Panc1 (cell line): ENCODE data around the gene ZNF329. TPM values are rescaled to one million over a fixed set of nuclear protein-coding genes. Genes with fewer than 3 reads are reported as not detected.

Experiments
- ATAC-seq: fragments of 200-7000 bp; cut with Tn5 transposase; 2 replicates; pipeline ENCODE4 v1.9.1; 2020; ENCODE audit warnings: mild to moderate bottlenecking, moderate library complexity
- BruUV-seq: library from RNA; stranded (reverse); fragments of 400-500 nt; replicated peaks from 2 replicates; lab custom pipeline; 2021; lab: Mats Ljungman, UMichigan
- CTCF ChIA-PET: fragments of 300-600 bp; sonication (Branson Sonifier 250); formaldehyde crosslinking; loops from one replicate; lab custom pipeline; 2022; ENCODE audit warnings: antibody characterized with exemption; lab: Charles Lee
- POLR2A ChIA-PET: fragments of 300-600 bp; sonication (Branson Sonifier 250); formaldehyde crosslinking; loops from one replicate; lab custom pipeline; 2022; ENCODE audit warnings: antibody characterized with exemption; lab: Charles Lee
- DNase-seq: peaks from one replicate; pipeline ENCODE4 v3.0.0-alpha.2; 2010; ENCODE audit warnings: low read depth, low spot score
- H3K27ac ChIP-seq: 2 replicates; pipeline ENCODE4 v1.5.1; 2011; ENCODE audit warnings: mild to moderate bottlenecking, low read length, inconsistent platforms
- H3K27me3 ChIP-seq: fragments of 200-500 bp; sonication (Bioruptor generic); 2 replicates; pipeline ENCODE4 v1.6.0; 2014; ENCODE audit warnings: low read length, inconsistent platforms; ENCODE audit not compliant: control insufficient read depth, insufficient read depth
- H3K36me3 ChIP-seq: fragments of 200-500 bp; sonication (Bioruptor generic); 2 replicates; pipeline ENCODE4 v1.5.1; 2014; ENCODE audit warnings: inconsistent platforms, mild to moderate bottlenecking, low read length, moderate library complexity; ENCODE audit not compliant: control insufficient read depth, insufficient read depth
- H3K4me1 ChIP-seq: 2 replicates; pipeline ENCODE4 v1.5.1; 2011; ENCODE audit warnings: inconsistent platforms, mild to moderate bottlenecking, low read length, moderate library complexity; ENCODE audit not compliant: control insufficient read depth, insufficient read depth
- H3K4me3 ChIP-seq, 2 experiments: 2 replicates each; pipeline ENCODE4 v1.5.1; 2011 to 2012; ENCODE audit warnings: low read depth in 2 of 2, low read length in 2 of 2, mild to moderate bottlenecking in 2 of 2, inconsistent platforms in 1 of 2, moderate library complexity in 1 of 2
- H3K9me3 ChIP-seq: fragments of 200-500 bp; sonication (Bioruptor generic); 2 replicates; pipeline ENCODE4 v1.5.1; 2014; ENCODE audit warnings: low read depth, mild to moderate bottlenecking, inconsistent platforms, low read length, moderate library complexity; ENCODE audit not compliant: control insufficient read depth, insufficient read depth
- CTCF ChIP-seq: fragments of 450-650 bp; IDR thresholded peaks from 2 replicates; pipeline ENCODE4 v1.5.1; 2017; ENCODE audit warnings: mild to moderate bottlenecking
- POLR2AphosphoS5 ChIP-seq: IDR thresholded peaks from 2 replicates; pipeline ENCODE4 v1.6.1; 2012; ENCODE audit warnings: mild to moderate bottlenecking, low read depth, low read length, moderate library complexity
- REST ChIP-seq, 2 experiments: IDR thresholded peaks; 2 replicates each; pipeline ENCODE4 v1.6.1; 2011 to 2012; ENCODE audit warnings: low read depth in 2 of 2, control low read depth in 1 of 2, low read length in 1 of 2, mild to moderate bottlenecking in 1 of 2, moderate library complexity in 1 of 2; ENCODE audit not compliant: insufficient read depth in 1 of 2
- SIN3A ChIP-seq: IDR thresholded peaks from 2 replicates; pipeline ENCODE4 v1.6.1; 2012; ENCODE audit warnings: low read depth, mild to moderate bottlenecking, low read length, moderate library complexity, borderline replicate concordance; ENCODE audit not compliant: insufficient read depth
- TCF7L2 ChIP-seq: IDR thresholded peaks from 2 replicates; pipeline ENCODE4 v1.6.1; 2011; ENCODE audit warnings: mild to moderate bottlenecking, low read depth, low read length, inconsistent platforms
- in situ Hi-C: cut with HindIII; loops from 2 replicates; pipeline ENCODE4 v1.10.0; 2016; ENCODE audit warnings: low sequenced_read_pairs, low pct_unique_long_range_greater_than_20kb
- intact Hi-C: fragments of 100-400 bp; cut with micrococcal nuclease; formaldehyde crosslinking; loops from one replicate; pipeline ENCODE4 v1.10.0; 2022; ENCODE audit not compliant: unreplicated experiment
- total RNA-seq: library from RNA; stranded (reverse); gene quantifications from one replicate; pipeline ENCODE4 v1.2.1, GENCODE V29; 2021; ENCODE audit not compliant: unreplicated experiment

Gene ZNF329
- total RNA-seq, 1 experiment from 2014 or later, result 12.2 TPM

GRCh38 chr19:58091251-58091995 lies 59.2 kb downstream of the ZNF329 start:
- BruUV-seq, result no TSS peak
- intact Hi-C loops, result no loop called here
- TF ChIP-seq TCF7L2 (no peak), CTCF (no peak), REST (IDR thresholded peaks at IDR 0.05; ENCODE audit: insufficient read depth in 1 of 2, low read depth in 2 of 2, low read length in 1 of 2) (no peak)
- no peak overlapping the region for H3K27ac ChIP-seq
- ATAC-seq, result 0 out of 2 replicates have a peak, but pooled peaks have one; percentile 27
- H3K9me3 ChIP-seq, result peaks cover 2% of the 10 kb centered on the region; the same call in 1 of the 2 replicates
- no peaks in the 10 kb centered on the region for H3K4me1 ChIP-seq
- no peak overlapping the region for H3K4me3 ChIP-seq
- ChIA-PET CTCF (no interaction called here), POLR2A (interaction anchor here (0.6 to 0.7 kb wide), 2 partner anchors 184 to 1587 kb away, joined by 7 to 8 read pairs; no protein-coding TSS in a partner anchor)
- no peaks in the 10 kb centered on the region for H3K36me3 ChIP-seq
- DNase-seq, result no peak
- H3K27me3 ChIP-seq, result no peaks in the 10 kb centered on the region
- in situ Hi-C loops, result no loop called here

- H3K4me1 ChIP-seq, result no peaks in the 10 kb centered on the region
- DNase-seq (no peak), ATAC-seq (no peak; the same call in 1 of the 2 replicates)
- ChIA-PET CTCF (no interaction called here), POLR2A (no interaction called here)
- no peaks in the 10 kb centered on the region for H3K36me3 ChIP-seq
- H3K27me3 ChIP-seq, result no peaks in the 10 kb centered on the region
- TF ChIP-seq SIN3A, result no peak
- no peak for TF ChIP-seq POLR2AphosphoS5
- TF ChIP-seq TCF7L2, result no peak
- no peak for TF ChIP-seq REST (IDR thresholded peaks at IDR 0.05; ENCODE audit: insufficient read depth in 1 of 2, low read depth in 2 of 2, low read length in 1 of 2)
- no peak for TF ChIP-seq CTCF
- peaks cover 5% of the 10 kb centered on the region; the same call in 1 of the 2 replicates for H3K9me3 ChIP-seq
- H3K27ac ChIP-seq, result no peak overlapping the region
- BruUV-seq, result no TSS peak
- in situ Hi-C loops (no loop called here), intact Hi-C loops (no loop called here)
- H3K4me3 ChIP-seq, result no peak overlapping the region
Measured at GRCh38 chr19:58089846-58090245, 60.7 kb downstream of the ZNF329 start.
